BE2C (cell line): ENCODE results near the gene DENND1A.
A peak's percentile ranks its signal among the peaks of the same experiment; 100 is the strongest.

ENCODE experiments used
- DNase-seq: peaks from one replicate; pipeline ENCODE4 v3.0.0-alpha.2; 2020
- H3K27me3 ChIP-seq: fragments of 250-450 bp; sonication (Bioruptor Pico); 2 replicates; pipeline ENCODE4 v1.5.1; 2020; ENCODE audit warnings: mild to moderate bottlenecking
- H3K36me3 ChIP-seq: fragments of 250-450 bp; sonication (Bioruptor Pico); 2 replicates; pipeline ENCODE4 v1.5.1; 2020; ENCODE audit warnings: mild to moderate bottlenecking
- H3K4me1 ChIP-seq: fragments of 250-450 bp; sonication (Bioruptor Pico); 2 replicates; pipeline ENCODE4 v1.5.1; 2020
- H3K4me3 ChIP-seq: 2 replicates; pipeline ENCODE4 v1.5.1; 2011; ENCODE audit warnings: low read depth, low read length
- H3K9me3 ChIP-seq: fragments of 250-450 bp; sonication (Bioruptor Pico); 2 replicates; pipeline ENCODE4 v1.5.1; 2020
- TF ChIP-seq, protein P1 (sequence below): IDR thresholded peaks from 2 replicates; pipeline ENCODE4 v1.5.1; 2012; ENCODE audit warnings: mild to moderate bottlenecking, low read depth, low read length

Gene DENND1A

GRCh38 chr9:123392802-123393201 is 537.1 kb downstream of the DENND1A start:
- no peaks in the 10 kb centered on the region for H3K27me3 ChIP-seq
- DNase-seq = no peak
- peaks cover 8% of the 10 kb centered on the region for H3K4me1 ChIP-seq
- no peaks in the 10 kb centered on the region for H3K9me3 ChIP-seq
- TF ChIP-seq, protein P1, sequence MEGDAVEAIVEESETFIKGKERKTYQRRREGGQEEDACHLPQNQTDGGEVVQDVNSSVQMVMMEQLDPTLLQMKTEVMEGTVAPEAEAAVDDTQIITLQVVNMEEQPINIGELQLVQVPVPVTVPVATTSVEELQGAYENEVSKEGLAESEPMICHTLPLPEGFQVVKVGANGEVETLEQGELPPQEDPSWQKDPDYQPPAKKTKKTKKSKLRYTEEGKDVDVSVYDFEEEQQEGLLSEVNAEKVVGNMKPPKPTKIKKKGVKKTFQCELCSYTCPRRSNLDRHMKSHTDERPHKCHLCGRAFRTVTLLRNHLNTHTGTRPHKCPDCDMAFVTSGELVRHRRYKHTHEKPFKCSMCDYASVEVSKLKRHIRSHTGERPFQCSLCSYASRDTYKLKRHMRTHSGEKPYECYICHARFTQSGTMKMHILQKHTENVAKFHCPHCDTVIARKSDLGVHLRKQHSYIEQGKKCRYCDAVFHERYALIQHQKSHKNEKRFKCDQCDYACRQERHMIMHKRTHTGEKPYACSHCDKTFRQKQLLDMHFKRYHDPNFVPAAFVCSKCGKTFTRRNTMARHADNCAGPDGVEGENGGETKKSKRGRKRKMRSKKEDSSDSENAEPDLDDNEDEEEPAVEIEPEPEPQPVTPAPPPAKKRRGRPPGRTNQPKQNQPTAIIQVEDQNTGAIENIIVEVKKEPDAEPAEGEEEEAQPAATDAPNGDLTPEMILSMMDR = no peak
- H3K36me3 ChIP-seq = no peaks in the 10 kb centered on the region
- H3K4me3 ChIP-seq = no peak overlapping the region

- Histone ChIP-seq H3K9me3 (no peaks in the 10 kb centered on the region), H3K36me3 (no peaks in the 10 kb centered on the region), H3K4me3 (peak overlapping the region; percentile 44), H3K27me3 (no peaks in the 10 kb centered on the region), H3K4me1 (peaks cover 8% of the 10 kb centered on the region)
- TF ChIP-seq, protein P1 = no peak
- DNase-seq = no peak
Measured at GRCh38 chr9:123391946-123392345, 538.0 kb downstream of the DENND1A start.

DNA sequence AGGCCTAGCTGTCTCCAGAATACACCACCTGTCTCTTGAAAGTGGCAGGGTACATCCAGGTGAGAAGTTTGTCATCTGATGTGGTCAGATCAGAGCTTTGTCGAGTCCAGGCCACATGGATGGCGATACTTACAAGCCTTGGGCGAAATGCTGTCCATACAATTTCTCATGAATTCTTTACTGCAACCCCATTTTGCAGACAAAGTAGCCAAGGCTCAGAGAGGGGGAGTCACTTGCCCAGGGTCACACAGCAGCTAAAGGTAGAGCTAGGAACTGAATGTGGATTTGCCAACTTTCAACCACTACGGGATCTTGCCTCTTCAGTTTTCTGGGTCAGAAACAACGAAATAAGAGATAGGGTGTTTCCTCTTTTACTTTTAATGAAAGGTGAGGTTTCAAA is 538.7 kb downstream of the DENND1A start:
- no peaks in the 10 kb centered on the region for H3K9me3 ChIP-seq
- no peaks in the 10 kb centered on the region for H3K27me3 ChIP-seq
- H3K4me1 ChIP-seq = peaks cover 8% of the 10 kb centered on the region
- no peak for DNase-seq
- TF ChIP-seq, protein P1 = no peak
- H3K36me3 ChIP-seq = no peaks in the 10 kb centered on the region
- H3K4me3 ChIP-seq = no peak overlapping the region

DNA sequence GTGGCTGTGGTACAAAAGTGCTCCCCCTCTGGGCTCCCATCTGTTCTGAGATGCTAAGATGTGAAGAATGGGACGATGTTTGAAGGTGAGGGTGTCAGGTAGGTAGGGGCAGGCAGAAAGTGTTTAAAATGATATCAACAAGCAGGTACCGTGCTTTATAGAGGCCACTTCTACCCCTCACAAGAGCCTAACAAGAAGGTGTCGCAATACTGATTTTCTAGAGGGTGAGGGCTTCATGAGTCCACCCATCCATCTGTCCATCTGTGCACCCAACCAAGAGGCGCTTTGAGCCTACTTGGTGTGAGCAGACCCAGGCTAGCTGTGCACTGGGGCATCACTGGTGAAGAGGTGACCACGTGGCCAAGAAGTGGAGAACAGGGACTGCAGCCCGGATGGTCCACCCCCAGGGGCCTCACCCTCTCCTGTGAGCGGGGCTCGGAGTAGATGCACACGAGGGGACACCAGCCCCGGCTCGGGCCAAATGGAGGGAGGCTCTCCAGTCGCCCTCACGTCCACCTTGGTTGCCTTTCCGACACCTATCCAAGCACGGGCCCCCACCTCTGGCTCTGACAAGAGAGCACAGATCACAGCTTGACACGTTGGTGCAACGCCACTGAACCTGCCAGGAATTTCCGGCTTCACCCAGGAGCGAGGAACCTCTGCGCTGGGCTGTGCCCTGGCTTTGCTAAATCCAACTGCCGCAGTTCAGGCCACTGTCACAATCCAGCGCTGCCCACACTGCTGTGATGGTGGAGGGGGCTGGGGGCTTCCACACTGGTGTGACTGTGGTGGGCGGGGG is 539.4 kb downstream of the DENND1A start:
- Histone ChIP-seq H3K9me3 (no peaks in the 10 kb centered on the region), H3K27me3 (no peaks in the 10 kb centered on the region), H3K36me3 (no peaks in the 10 kb centered on the region), H3K4me1 (peaks cover 8% of the 10 kb centered on the region), H3K4me3 (no peak overlapping the region)
- TF ChIP-seq, protein P1 = no peak
- no peak for DNase-seq

DNA sequence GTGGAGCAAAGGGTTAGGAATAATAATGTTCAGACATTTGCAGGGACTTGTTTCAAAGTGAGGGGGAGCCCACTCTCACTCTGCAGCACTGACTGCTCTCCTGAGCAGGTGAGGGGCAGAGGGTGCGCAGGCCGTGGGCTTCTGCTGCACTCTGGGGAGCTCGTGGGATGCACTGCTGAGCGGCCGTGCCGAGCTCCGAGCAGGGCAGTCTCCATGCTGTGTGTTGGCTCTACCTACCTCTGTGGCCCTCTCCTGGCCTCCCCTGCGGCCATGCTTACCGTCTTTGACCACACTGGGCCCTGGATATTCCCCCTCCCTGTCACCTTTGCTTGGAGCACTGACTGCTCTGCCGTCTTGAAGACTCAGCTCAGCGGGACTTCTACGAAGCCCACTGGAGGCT is 540.2 kb downstream of the DENND1A start:
- H3K27me3 ChIP-seq = no peaks in the 10 kb centered on the region
- no peaks in the 10 kb centered on the region for H3K36me3 ChIP-seq
- DNase-seq = no peak
- H3K9me3 ChIP-seq = no peaks in the 10 kb centered on the region
- peaks cover 3% of the 10 kb centered on the region for H3K4me1 ChIP-seq
- TF ChIP-seq, protein P1 = no peak
- H3K4me3 ChIP-seq = no peak overlapping the region

- H3K27me3 ChIP-seq = no peaks in the 10 kb centered on the region
- DNase-seq = no peak
- TF ChIP-seq, protein P1 = no peak
- H3K9me3 ChIP-seq = no peaks in the 10 kb centered on the region
- no peaks in the 10 kb centered on the region for H3K4me1 ChIP-seq
- no peak overlapping the region for H3K4me3 ChIP-seq
- no peaks in the 10 kb centered on the region for H3K36me3 ChIP-seq
Measured at GRCh38 chr9:123389070-123389469, 540.9 kb downstream of the DENND1A start.
